CD4-positive, alpha-beta T cell (primary cell): Measurements from ENCODE around the gene GPC5. TPM values are rescaled to one million over a fixed set of nuclear protein-coding genes. Genes with fewer than 3 reads are reported as not detected.

ENCODE experiments used
- ATAC-seq: fragments of 200-7000 bp; cut with Tn5 transposase; one replicate; pipeline ENCODE4 v1.10.0; 2022; ENCODE audit warnings: mild to moderate bottlenecking; ENCODE audit not compliant: poor library complexity
- CTCF ChIA-PET: fragments of 350-600 bp; sonication (Branson Sonifier 250); formaldehyde crosslinking; loops from one replicate; lab custom pipeline; 2021; ENCODE audit warnings: antibody characterized with exemption, inconsistent platforms; lab: Charles Lee
- POLR2A ChIA-PET: fragments of 350-600 bp; sonication (Branson Sonifier 250); formaldehyde crosslinking; loops from one replicate; lab custom pipeline; 2021; ENCODE audit warnings: antibody characterized with exemption, inconsistent platforms; lab: Charles Lee
- DNase-seq, 14 experiments: peaks; one replicate each; pipeline ENCODE4 v3.0.0-alpha.2; 2013 to 2020; ENCODE audit warnings: mixed read lengths in 2 of 14
- H3K27ac ChIP-seq, 2 donors: one replicate each; pipeline versions ENCODE4 v1.5.1 to v1.7.0; 2013; ENCODE audit warnings: low read length in 2 of 2, low read depth in 1 of 2, mild to moderate bottlenecking in 1 of 2
- H3K27me3 ChIP-seq, 2 experiments: 1 replicate in 1 of 2; 2 replicates in 1 of 2; pipeline versions ENCODE4 v1.6.1 to v1.7.0; 2013; ENCODE audit warnings: low read length in 2 of 2, control low read depth in 1 of 2, mild to moderate bottlenecking in 1 of 2, moderate library complexity in 1 of 2; ENCODE audit not compliant: insufficient read depth in 2 of 2, control insufficient read depth in 1 of 2
- H3K36me3 ChIP-seq: one replicate; pipeline ENCODE4 v1.6.1; 2013; ENCODE audit warnings: low read length, control low read depth; ENCODE audit not compliant: insufficient read depth
- H3K4me1 ChIP-seq: one replicate; pipeline ENCODE4 v1.6.1; 2013; ENCODE audit warnings: low read length, control low read depth; ENCODE audit not compliant: insufficient read depth
- H3K4me3 ChIP-seq: one replicate; pipeline ENCODE4 v1.5.1; 2013; ENCODE audit warnings: mild to moderate bottlenecking, low read length, moderate library complexity
- H3K9me3 ChIP-seq, 2 experiments: 1 replicate in 1 of 2; 2 replicates in 1 of 2; pipeline versions ENCODE4 v1.6.1 to v1.7.0; 2013; ENCODE audit warnings: low read length in 2 of 2, mild to moderate bottlenecking in 2 of 2, control low read depth in 1 of 2, moderate library complexity in 1 of 2; ENCODE audit not compliant: control insufficient read depth in 1 of 2, insufficient read depth in 1 of 2
- H3K27ac Mint-ChIP-seq: one replicate; pipeline ENCODE4 v1.8.0; 2020; ENCODE audit warnings: mixed read lengths
- H3K27me3 Mint-ChIP-seq: one replicate; pipeline ENCODE4 v1.8.0; 2021; ENCODE audit warnings: mixed read lengths
- H3K36me3 Mint-ChIP-seq: one replicate; pipeline ENCODE4 v1.8.0; 2021; ENCODE audit warnings: low read depth, mixed read lengths
- H3K4me1 Mint-ChIP-seq: one replicate; pipeline ENCODE4 v1.8.0; 2021; ENCODE audit warnings: low read depth, mixed read lengths
- H3K4me3 Mint-ChIP-seq: one replicate; pipeline ENCODE4 v1.8.0; 2020; ENCODE audit warnings: mild to moderate bottlenecking, mixed read lengths
- H3K9me3 Mint-ChIP-seq: one replicate; pipeline ENCODE4 v1.8.0; 2020; ENCODE audit warnings: mixed read lengths
- intact Hi-C, 2 experiments: fragments of 100-400 bp; cut with DNase I in 1 of 2; cut with micrococcal nuclease in 1 of 2; formaldehyde crosslinking; loops; one replicate each; pipeline versions ENCODE4 v1.15.1 to v1.9.0; 2023 to 2025; cut with DNase I, micrococcal nuclease
- total RNA-seq, 174 experiments: library from RNA in 2 of 174; stranded (reverse) in 2 of 174; gene quantifications; one replicate each; pipeline ENCODE4 v1.2.3 and lab custom pipeline; 2021 to 2026
- TF ChIP-seq, protein P1 (sequence below): fragments of 200-600 bp; IDR thresholded peaks from one replicate; pipeline ENCODE4 v1.8.0; 2022; ENCODE audit warnings: antibody characterized with exemption, mild to moderate bottlenecking

GPC5 gene
- total RNA-seq, 2 experiments from 2014 or later: not detected

DNA sequence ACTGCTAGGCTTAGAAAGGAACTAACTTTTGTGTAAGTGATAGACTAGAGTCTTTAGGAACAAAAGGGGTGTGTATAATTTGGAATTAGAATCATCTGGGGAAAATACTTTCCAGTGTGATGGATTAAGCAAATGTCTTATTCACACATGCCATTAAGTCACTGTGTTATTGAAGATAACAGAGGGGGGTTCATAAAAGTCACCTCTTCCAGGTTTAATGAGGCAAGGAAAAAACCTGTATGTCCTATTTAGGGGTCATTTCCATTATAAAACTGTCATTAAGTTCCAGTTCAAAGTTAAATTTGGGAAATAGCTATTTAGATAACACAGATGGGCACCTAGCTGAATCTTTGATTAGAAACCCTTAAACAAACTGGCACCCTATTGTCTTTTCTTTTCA, 1323.2 kb downstream of the GPC5 start:
- Mint-ChIP-seq H3K27me3 (no peaks in the 10 kb centered on the region), H3K4me3 (no peak overlapping the region), H3K9me3 (no peaks in the 10 kb centered on the region), H3K27ac (no peak overlapping the region), H3K4me1 (no peaks in the 10 kb centered on the region), H3K36me3 (no peaks in the 10 kb centered on the region)
- CTCF ChIA-PET: no interaction called here
- POLR2A ChIA-PET: no interaction called here
- Histone ChIP-seq H3K9me3 (no peaks in the 10 kb centered on the region), H3K4me3 (no peak overlapping the region), H3K27me3 (no peaks in the 10 kb centered on the region), H3K4me1 (no peaks in the 10 kb centered on the region), H3K36me3 (no peaks in the 10 kb centered on the region), H3K27ac (no peak overlapping the region)
- ATAC-seq: no peak
- DNase-seq: no peak
- intact Hi-C loops: no loop called here
- TF ChIP-seq, protein P1, sequence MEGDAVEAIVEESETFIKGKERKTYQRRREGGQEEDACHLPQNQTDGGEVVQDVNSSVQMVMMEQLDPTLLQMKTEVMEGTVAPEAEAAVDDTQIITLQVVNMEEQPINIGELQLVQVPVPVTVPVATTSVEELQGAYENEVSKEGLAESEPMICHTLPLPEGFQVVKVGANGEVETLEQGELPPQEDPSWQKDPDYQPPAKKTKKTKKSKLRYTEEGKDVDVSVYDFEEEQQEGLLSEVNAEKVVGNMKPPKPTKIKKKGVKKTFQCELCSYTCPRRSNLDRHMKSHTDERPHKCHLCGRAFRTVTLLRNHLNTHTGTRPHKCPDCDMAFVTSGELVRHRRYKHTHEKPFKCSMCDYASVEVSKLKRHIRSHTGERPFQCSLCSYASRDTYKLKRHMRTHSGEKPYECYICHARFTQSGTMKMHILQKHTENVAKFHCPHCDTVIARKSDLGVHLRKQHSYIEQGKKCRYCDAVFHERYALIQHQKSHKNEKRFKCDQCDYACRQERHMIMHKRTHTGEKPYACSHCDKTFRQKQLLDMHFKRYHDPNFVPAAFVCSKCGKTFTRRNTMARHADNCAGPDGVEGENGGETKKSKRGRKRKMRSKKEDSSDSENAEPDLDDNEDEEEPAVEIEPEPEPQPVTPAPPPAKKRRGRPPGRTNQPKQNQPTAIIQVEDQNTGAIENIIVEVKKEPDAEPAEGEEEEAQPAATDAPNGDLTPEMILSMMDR: no peak

DNA sequence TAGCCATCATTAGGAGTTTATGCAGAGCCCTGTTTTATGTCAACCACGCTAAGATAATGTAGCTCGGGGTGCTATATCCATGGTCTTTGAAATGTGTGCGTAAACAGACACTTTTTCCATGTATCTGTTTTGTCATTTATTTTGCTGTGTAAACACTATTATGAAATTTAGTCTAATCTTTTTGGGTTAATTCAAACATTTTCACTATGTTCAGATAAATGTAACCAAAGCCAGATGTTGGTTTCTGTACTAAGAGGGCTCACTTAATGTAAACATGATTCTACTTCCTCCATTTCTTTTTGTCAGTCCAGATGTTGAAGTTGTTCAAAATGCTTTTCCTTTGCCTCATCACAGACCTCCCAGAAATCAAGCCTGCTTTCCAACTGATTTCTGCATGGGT, 1328.7 kb downstream of the GPC5 start:
- DNase-seq (no peak), ATAC-seq (no peak)
- no peaks in the 10 kb centered on the region for H3K27me3 Mint-ChIP-seq
- Histone ChIP-seq H3K36me3 (no peaks in the 10 kb centered on the region), H3K27me3 (no peaks in the 10 kb centered on the region), H3K4me1 (no peaks in the 10 kb centered on the region), H3K9me3 (no peaks in the 10 kb centered on the region), H3K4me3 (no peak overlapping the region), H3K27ac (no peak overlapping the region)
- intact Hi-C loops: no loop called here
- no peak overlapping the region for H3K4me3 Mint-ChIP-seq
- H3K36me3 Mint-ChIP-seq: no peaks in the 10 kb centered on the region
- peaks cover 2% of the 10 kb centered on the region for H3K9me3 Mint-ChIP-seq
- H3K27ac Mint-ChIP-seq: no peak overlapping the region
- ChIA-PET CTCF (no interaction called here), POLR2A (no interaction called here)
- H3K4me1 Mint-ChIP-seq: no peaks in the 10 kb centered on the region
- TF ChIP-seq, protein P1: no peak

- ChIA-PET CTCF (no interaction called here), POLR2A (no interaction called here)
- Histone ChIP-seq H3K36me3 (no peaks in the 10 kb centered on the region), H3K27ac (no peak overlapping the region), H3K9me3 (no peaks in the 10 kb centered on the region), H3K4me3 (no peak overlapping the region), H3K27me3 (no peaks in the 10 kb centered on the region), H3K4me1 (no peaks in the 10 kb centered on the region)
- Mint-ChIP-seq H3K4me1 (no peaks in the 10 kb centered on the region), H3K27me3 (no peaks in the 10 kb centered on the region), H3K9me3 (peaks cover 11% of the 10 kb centered on the region), H3K27ac (no peak overlapping the region), H3K36me3 (no peaks in the 10 kb centered on the region), H3K4me3 (no peak overlapping the region)
- TF ChIP-seq, protein P1: no peak
- intact Hi-C loops: no loop called here
- DNase-seq: no peak
- no peak for ATAC-seq
Observed at GRCh38 chr13:92734068-92734467, 1335.6 kb downstream of the GPC5 start.
